Caki2 (cell line): ENCODE results near the gene ALDH4A1. TPM values are rescaled to one million over a fixed set of nuclear protein-coding genes. Genes with fewer than 3 reads are reported as not detected.
"Not testable (repeated sequence)": the region's sequence is repeated elsewhere in the genome, so short reads cannot be mapped to it uniquely, and the experiment has no call there.

Experiments used
- DNase-seq: peaks from one replicate; pipeline ENCODE4 v3.0.0-alpha.2; 2015; ENCODE audit warnings: low read depth
- in situ Hi-C: cut with HindIII; loops from 2 replicates; pipeline ENCODE4 v1.10.0; 2016; ENCODE audit warnings: low sequenced_read_pairs, low pct_unique_long_range_greater_than_20kb, mixed read lengths
- total RNA-seq: library from RNA; depleted of rRNA; stranded (reverse); fragments of >200 nt; shearing (Covaris generic); gene quantifications from 2 replicates; pipeline ENCODE4 v1.2.3, GENCODE V29; 2014; ENCODE audit warnings: low replicate concordance

The ALDH4A1 gene
- total RNA-seq, 1 experiment from 2014 or later = 34.8 TPM

DNA sequence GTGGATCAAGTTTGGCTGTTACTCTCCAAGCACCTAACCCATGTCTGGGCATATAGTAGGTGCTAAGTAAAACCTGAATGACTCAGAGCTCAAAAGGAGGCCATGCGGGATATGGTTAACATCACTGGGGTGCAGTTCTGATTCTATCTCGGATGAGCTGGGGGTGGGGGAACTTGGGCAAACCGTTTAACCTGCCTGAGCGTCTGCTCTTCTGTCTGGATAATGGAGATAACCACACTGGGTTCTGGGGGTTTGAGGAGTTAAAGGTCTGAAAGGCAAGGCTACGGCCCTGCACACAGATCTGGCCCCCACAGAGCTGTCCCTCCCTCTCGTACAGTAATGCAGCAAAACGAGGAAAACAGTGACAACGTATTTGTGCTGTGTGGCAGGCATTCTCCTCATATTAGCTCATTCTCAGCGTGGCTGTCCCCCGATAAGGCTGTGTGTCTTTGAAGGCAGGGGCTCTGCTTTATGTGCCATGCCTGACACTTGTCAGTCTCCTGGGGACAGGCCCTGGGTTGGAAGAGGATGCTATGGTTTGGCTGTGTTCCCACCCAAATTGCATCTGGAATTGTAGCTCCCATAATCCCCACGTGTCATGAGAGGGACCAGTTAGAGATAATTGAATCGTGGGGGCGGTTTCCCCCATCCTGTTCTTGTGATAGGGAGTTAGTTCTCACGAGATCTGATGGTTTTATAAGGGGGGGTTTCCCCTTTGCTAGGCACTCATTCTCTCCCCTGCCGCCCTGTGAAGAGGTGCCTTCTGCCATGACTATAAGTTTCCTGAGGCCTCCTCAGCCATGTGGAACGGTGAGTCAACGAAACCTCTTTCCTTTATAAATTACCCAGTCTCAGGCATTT, 6.8 kb upstream of the ALDH4A1 start:
- no peak for DNase-seq
- in situ Hi-C loops = no loop called here

DNA sequence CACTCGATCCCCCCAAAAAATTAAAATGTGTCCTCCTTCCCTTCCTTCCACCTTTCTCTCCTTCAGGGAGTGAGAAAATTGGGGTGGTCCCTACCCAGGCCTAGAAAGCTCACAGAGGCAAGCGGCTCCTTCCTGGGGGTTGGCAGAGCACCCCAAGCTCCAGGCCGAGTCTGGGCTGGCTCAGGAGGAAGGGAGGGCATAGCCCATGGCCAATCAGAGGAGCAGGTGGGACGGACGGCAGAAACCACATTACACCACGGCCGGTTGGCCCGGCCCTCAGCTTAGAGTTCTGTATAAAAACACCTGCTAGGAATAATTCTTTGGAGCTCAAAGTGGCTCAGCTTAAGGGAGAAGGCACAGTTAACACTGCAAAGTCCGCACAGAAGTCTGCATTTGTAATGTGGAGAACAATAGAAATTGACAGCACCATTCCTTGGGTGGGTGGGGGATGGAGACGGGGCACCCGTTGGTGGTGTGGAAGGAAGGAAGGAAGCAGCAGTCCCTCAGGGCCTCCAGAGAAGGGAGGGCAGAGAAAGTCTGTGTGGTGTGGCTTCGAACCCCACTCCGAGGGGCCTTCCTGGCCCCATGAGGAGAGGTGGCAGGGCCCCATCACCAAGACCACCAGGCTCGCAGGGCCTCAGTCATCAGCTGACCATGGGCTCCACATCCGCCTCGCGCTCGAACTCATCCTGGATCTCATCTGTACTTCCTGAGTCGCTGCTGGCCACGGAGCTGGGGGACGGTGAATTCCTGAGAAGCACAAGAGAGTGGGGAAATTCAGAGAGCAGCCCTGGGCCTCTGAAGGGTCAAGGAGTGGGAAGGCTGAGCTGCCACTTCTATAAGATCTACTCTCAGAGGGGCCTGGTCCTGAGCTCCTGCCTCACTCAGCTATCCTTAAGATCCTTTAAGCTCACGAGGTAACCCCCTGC, 5.8 kb upstream of the ALDH4A1 start:
- in situ Hi-C loops = no loop called here
- DNase-seq = no peak

DNA sequence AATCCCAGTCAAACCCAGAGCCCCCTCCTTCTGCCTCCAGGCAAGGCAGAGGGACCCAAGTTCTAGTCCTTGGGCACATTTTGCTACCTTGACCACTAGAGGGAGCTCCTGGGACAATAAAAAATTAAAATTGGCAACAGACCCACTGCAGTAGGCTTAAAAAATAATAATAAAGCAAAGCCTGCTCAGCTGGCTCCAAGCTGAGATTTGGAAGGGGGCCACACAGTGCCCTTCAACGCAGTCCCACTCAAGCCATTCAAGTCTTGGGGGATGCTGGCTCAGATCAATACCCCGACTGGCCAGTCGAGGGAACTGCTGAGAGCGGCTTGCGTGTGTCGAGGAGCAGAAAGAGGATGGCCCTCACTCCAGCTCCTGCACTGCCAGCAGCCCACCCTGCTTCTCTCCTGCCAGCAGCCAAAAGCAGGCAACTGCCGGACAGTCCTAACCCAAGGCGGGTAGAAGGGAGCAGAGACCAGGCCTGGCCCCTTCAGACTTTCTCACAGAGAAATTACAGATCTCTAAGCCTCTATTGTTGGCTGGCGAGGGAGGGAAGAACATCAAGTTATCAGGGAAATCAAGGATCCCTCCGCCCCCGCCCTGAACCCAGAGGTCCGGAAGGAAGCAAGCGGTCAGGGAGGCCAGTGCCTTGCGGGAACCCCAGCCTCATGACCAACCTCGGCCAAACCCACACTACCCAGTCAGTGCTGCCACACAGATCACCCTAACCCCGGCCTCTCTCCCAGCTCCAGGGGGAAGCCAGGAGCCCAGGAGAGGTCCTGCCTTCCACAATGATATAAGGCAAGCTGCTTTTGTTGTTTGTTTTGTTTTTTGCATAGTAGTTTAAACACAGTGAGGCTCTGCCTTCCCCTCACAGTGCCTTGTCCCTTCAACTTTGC, 4.9 kb upstream of the ALDH4A1 start:
- DNase-seq = peak; percentile 56
- in situ Hi-C loops = no loop called here

GRCh38 chr1:18903291-18903756, 969 bp upstream of the ALDH4A1 start:
- in situ Hi-C loops = no loop called here
- no peak for DNase-seq

GRCh38 chr1:18901952-18902522, 318 bp downstream of the ALDH4A1 start:
- in situ Hi-C loops = no loop called here
- no peak for DNase-seq

DNA sequence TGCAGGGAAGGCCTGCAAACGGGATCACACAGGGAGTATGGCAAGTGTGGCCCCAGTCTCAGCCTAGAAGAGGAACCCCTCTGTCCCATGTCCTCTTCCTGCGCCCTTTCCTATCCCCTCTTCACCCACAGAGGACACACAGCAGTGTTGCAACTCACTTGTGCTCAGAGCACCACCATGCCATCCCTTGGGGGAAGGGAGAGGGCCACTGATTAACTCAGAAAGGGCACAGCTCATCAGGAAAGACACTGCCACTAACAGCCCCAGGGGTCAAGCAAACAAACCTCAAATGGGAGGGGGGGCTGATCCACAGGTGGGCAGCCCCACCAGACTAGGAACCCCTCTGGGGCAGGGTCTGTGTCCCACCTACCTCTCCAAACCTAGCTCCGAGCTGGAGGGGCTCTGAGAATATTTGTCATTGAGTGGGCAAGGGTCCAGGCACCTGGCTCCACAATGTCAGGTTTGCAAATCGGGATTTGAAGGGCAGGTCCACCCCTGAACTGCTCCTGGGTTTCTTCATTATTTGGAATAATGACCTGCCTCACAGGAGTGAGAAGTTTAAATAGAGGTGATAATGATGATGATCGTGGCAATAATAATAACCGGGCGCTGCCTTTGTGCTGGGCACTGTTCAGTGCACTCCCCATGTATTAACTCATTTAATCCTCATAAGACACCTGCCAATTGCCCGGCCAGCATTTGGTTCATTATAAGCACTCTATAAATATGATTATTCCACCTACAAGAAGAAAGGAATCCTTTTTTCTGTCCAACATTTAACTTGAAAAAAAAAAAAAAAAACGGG, 1.0 kb downstream of the ALDH4A1 start:
- in situ Hi-C loops = no loop called here
- DNase-seq = no peak

DNA sequence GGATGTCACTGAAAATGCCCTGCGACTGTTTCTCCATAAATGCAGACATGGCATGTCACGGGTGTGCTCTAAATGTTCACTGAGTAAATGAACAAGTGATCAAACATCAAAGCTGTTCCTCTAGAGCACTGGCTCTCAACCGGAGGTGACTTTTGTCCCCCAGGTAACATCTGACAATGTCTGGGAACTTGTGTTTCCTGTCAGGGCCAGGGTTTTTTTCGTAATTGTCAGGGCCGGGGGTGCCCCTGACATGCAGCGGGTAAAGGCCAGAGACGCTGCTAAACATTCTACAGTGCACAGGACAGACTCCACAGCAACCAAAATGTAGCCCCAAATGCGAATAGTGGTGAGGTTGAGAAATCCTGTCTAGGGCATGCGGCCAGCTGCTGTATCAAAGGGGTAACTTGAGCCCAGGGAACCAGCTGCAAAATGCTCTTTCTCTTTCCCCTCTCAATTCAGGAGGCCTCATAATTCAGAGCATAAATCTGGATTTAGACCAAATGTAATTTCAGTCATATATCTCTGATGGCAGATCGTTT, 2.0 kb downstream of the ALDH4A1 start:
- in situ Hi-C loops = no loop called here
- DNase-seq = no peak

GRCh38 chr1:18899363-18900049, 2.8 kb downstream of the ALDH4A1 start:
- in situ Hi-C loops = no loop called here
- DNase-seq = no peak

- in situ Hi-C loops = no loop called here
- no peak for DNase-seq
Measured at GRCh38 chr1:18898567-18898966, 3.8 kb downstream of the ALDH4A1 start.

- DNase-seq = no peak
- in situ Hi-C loops = no loop called here
Measured at GRCh38 chr1:18895317-18895716, 7.0 kb downstream of the ALDH4A1 start.

DNA sequence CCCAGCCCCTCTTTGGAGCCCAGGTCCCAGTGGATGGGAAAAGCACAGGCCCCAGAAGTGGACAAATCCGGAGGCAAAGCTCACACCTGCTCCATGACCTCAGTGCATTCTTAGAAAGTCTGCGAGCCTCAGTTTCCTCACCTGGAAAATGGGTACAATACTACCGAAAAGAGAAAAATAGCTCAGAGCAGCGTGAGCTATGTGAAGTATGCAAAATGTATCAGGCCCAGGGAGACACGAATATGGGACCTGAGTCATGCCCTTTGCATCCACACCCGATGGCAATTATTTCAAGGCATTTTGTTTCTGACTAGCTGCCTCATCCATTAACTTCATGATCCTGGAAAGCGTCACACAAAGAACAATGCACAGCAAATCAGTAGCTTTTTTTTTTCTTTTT, 9.2 kb downstream of the ALDH4A1 start:
- in situ Hi-C loops = no loop called here
- DNase-seq = no peak

DNA sequence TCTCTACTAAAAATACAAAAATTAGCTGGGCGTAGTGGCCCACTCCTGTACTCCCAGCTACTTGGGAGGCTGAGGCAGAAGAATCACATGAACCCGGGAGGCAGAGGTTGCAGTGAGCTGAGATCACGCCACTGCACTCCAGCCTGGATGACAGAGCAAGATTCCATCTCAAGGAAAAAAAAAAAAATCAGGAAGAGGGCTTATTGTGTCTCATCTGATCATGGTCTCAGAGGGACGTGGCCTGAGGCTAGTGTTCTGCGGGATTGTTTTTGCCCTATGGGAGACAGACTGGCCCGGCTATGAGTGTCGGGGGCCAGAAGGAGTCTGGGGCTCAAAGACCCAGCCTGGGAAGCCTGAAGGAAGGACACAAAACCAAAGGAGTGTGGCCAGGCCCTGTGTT, 10.5 kb downstream of the ALDH4A1 start:
- DNase-seq, in situ Hi-C loops: not testable (repeated sequence)

GRCh38 chr1:18891426-18891780, 11.0 kb downstream of the ALDH4A1 start:
- DNase-seq = no peak

DNA sequence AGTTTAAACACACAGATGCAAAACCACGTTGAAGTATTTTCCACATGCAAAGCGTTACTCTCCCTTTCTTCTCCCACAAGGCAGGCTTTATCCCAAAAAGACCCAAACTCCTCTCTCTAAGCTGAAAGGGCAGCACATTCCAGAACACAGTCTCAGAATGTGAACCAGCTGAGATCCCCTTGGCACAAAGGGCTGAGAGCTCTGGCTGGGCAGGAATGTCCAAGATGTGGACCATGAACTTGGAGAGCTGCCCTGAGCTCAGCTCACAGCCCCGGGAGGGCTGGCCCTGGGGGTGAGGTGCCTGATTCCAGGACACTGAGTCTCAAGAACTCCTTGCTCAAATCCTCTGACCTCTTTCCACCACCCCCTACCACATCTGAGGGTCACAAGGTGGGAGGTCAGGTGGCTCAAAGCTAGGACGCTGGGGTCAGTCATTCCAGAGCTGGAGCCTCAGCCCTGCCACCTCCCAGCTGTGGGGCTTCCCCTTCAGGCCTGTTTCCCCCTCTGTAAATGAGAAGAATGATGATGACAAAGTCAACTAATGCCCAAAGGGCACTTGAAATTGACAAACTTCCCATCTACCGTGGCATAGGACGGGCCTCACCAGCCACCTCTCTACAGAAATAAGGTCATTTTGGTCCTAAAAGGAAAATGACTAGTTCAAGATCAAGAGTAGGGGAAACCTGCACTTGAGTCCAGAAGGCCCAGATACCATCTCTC, 11.5 kb downstream of the ALDH4A1 start:
- in situ Hi-C loops = no loop called here
- DNase-seq = no peak

More at GRCh38 chr1:18891426-18891780, 11.0 kb downstream of the ALDH4A1 start:
- in situ Hi-C loops = no loop called here

- in situ Hi-C loops = no loop called here
- DNase-seq = no peak
Measured at GRCh38 chr1:18886003-18886335, 16.4 kb downstream of the ALDH4A1 start.
